ENCODE results near the gene SLC5A9. TPM values are rescaled to one million over a fixed set of nuclear protein-coding genes. Genes with fewer than 3 reads are reported as not detected.
"Not testable (repeated sequence)": the region's sequence is repeated elsewhere in the genome, so short reads cannot be mapped to it uniquely, and the experiment has no call there.

SLC5A9 gene
- total RNA-seq, 1 donor, result 0.27 TPM

DNA sequence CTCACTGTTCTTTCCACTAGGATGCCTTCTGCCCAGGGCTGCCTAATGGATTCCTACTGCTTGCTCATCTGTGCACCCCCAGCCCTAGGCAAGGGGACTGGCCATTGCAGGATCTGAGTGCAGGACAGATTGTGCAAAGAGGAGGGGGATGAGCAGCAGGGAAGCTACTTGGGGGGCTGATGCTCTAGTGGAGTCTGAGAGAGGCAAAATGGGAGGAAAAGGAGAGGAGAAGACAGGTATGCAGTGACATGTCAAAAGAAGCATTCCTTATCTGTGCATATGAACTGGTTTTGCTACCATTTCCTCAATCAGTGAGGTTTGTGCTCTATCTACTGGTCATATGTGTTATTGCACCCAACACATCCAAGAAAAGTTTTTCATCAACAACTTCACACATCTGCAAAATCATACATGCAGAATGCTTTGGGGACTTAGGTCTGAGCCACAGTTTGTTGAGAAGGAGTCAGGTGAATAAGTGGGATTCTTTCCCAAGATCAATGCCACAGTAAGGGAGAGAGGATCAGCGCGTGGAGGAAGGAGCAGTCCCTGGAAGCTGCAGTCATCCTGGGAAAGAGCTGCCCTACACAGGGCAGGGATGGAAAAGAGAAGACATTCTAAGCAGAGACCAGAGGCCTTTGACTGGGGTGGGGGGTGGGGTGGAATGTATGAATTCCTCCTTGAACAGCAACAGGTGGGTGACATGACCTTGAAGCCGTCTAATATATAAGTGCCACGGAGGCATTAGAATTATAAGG, 14.4 kb downstream of the SLC5A9 start:
- DNase-seq (ENCODE audit: low read depth in 2 of 3, low spot score in 2 of 3), result peak; percentile 10 to 59 (median 27)

DNA sequence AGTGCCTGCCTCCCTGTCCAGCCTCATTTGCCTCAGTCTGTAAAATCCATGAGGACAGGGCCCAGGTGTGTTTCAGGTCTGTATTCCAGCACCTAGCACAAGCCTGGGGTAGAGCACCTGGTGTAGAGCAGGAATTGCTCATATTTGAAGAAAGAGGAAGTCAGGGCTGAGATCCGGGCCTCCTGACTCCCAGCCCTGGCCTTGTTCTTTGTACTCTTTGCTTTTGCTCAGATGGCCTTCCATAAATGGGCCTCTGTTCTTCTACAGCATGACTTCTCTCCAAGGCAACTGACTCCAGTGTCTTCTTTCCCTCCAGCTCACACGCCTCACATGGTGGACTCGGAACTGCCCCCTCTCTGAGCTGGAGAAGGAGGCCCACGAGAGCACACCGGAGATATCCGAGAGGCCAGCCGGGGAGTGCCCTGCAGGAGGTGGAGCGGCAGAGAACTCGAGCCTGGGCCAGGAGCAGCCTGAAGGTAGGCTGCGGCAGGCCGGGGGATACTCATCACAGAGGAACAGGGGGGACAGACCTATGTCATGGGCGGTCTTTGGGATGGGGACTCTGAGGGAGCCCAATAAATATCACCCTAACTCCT, 19.7 kb downstream of the SLC5A9 start:
- DNase-seq (ENCODE audit: low read depth in 2 of 3, low spot score in 2 of 3), result peak in 1 of 3 donors; percentile 31

- DNase-seq (ENCODE audit: low read depth in 2 of 3, low spot score in 2 of 3), result peak in 2 of 3 donors; percentile 60 to 89
Observed at GRCh38 chr1:48245106-48245505, 22.6 kb downstream of the SLC5A9 start.

- DNase-seq (ENCODE audit: low read depth in 2 of 3, low spot score in 2 of 3), result no peak
Observed at GRCh38 chr1:48246727-48247126, 24.2 kb downstream of the SLC5A9 start.

- DNase-seq (ENCODE audit: low read depth in 2 of 3, low spot score in 2 of 3), result no peak
Observed at GRCh38 chr1:48248356-48248755, 25.8 kb downstream of the SLC5A9 start.

DNA sequence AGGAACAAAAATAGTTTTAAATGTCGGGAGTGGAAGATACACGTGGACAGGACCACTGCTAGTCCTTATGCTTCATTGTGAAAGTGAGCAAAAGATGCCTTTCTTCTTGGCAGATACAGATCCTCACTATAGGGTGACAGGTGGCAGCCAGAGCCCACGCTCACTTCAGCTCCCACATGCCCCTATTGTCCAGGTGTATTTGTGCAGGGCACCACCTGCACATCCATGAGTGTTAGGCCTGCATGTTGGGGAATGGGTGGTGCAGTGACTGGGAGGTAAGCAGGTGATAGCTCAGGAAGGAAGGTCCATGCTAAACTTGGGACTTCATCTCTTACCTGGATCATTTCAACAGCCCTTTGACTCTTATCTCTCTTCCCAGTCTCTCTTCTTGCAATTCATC, 27.4 kb downstream of the SLC5A9 start:
- no peak for DNase-seq (ENCODE audit: low read depth in 2 of 3, low spot score in 2 of 3)

DNA sequence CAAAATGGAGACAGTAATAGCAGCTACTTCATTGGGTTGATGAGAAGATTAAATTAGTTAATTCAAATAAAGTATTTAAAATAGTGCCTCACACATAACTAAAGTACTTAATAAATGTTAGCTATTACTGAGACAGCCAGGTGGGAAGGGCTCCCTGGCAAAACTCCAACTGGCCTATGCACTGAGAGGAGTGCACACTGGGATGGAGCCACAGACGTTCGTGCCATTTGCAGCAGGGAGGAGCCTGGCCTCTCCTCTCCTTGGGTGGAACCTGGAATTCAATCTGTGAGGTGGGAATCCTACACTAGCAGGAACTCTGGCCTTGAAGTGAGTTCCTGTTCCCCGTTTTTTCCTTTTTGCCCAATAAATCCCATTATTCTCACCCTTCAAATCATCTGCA, 28.1 kb downstream of the SLC5A9 start:
- no peak for DNase-seq (ENCODE audit: low read depth in 2 of 3, low spot score in 2 of 3)

- no peak for DNase-seq (ENCODE audit: low read depth in 2 of 3, low spot score in 2 of 3)
Observed at GRCh38 chr1:48251323-48251722, 28.8 kb downstream of the SLC5A9 start.

GRCh38 chr1:48251821-48252220, 29.3 kb downstream of the SLC5A9 start:
- no peak for DNase-seq (ENCODE audit: low read depth in 2 of 3, low spot score in 2 of 3)

DNA sequence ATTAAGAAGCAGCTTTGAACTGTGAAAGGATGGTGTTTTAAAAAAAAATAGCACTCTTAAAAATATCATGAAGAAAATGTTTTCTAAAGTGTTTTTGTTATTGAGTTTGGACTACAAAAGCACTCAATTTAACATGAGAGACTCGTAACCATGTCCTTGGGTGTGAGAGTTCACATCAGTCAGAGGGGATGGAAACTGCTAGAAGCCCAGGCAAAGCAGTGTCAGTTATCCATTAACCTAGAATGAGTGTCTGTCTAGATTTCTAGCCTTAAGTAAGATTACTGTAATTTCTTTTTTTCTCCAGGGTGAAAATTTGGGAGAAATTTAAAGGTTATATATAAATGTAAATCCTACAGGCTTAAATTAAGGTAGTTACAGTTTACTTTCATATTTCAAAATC, 31.7 kb downstream of the SLC5A9 start:
- DNase-seq (ENCODE audit: low read depth in 2 of 3, low spot score in 2 of 3), result no peak

GRCh38 chr1:48258106-48258505, 35.6 kb downstream of the SLC5A9 start:
- no peak for DNase-seq (ENCODE audit: low read depth in 2 of 3, low spot score in 2 of 3)

DNA sequence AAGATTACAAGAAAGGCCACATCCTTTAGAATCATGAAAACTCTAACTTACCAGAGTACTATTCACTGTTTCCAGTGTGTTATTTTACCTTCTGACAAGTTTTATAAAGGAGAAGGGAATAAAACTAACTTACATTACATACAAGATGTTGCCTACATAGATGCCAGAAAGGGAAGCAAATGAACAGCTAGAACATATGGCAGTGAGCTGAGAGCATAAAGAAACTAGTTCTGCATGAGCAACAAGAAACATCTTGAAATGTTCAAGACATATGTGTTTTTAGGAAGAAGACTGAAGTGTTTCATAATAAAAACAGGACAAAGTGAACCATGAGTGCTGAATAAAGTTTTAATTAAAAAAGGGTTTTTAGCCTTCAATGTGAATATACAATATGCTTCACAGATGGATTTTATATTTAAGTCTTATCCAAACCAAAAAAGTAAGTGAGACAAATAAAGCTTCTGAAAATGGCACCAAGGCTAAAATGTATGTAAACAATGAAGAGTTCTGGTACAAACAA, 39.4 kb downstream of the SLC5A9 start:
- DNase-seq (ENCODE audit: low read depth in 2 of 3, low spot score in 2 of 3), result no peak

DNA sequence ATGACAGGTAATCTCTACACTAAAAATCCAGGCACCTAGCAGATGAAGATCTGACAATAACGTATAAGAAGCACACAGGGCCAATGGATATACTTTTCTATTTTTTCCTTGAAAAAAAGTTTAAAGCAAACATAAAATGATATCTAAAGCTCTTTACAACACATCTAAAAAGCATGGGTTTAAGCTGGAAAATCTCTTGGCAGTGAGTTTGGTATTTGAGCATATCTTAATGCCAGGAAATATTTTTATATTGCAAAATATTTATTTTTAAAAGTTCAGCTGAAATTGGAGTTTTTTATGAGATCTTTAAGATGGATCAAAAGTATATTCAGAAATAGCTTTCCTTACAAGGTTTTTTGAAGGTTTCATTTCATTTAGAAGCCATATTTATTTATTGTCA, 40.5 kb downstream of the SLC5A9 start:
- no peak for DNase-seq (ENCODE audit: low read depth in 2 of 3, low spot score in 2 of 3)

DNA sequence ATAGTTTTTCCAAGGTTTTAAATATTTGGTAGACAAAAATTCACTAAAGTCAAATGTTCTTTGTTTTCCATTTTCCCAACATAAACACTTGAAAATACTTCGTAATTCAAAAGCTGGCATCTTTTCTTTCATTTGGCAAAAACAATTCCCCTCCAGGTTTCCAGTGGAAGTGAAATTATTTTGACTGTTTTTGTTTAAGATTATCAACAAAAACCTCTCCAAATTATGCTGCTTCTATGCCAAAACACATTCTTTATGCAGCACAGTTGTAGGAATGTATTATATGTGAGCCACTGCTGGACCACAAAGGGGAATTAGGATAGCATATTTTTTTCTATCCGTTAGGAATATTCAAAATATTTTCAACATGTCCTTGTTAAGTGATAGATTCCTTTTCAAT, 44.1 kb downstream of the SLC5A9 start:
- no peak for DNase-seq (ENCODE audit: low read depth in 2 of 3, low spot score in 2 of 3)

- not testable (repeated sequence) for DNase-seq (ENCODE audit: low read depth in 2 of 3, low spot score in 2 of 3)
Observed at GRCh38 chr1:48277437-48277836, 54.9 kb downstream of the SLC5A9 start.

DNA sequence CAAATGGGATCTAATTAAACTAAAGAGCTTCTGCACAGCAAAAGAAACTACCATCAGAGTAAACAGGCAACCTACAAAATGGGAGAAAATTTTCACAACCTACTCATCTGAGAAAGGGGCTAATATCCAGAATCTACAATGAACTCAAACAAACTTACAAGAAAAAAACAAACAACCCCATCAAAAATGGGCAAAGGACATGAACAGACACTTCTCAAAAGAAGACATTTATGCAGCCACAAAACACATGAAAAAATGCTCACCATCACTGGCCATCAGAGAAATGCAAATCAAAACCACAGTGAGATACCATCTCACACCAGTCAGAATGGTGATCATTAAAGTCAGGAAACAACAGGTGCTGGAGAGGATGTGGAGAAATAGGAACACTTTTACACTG, 59.8 kb downstream of the SLC5A9 start:
- DNase-seq (ENCODE audit: low read depth in 2 of 3, low spot score in 2 of 3), result not testable (repeated sequence)

- DNase-seq (ENCODE audit: low read depth in 2 of 3, low spot score in 2 of 3), result not testable (repeated sequence)
Observed at GRCh38 chr1:48284696-48285420, 62.3 kb downstream of the SLC5A9 start.

- DNase-seq (ENCODE audit: low read depth in 2 of 3, low spot score in 2 of 3), result no peak
Observed at GRCh38 chr1:48285525-48285924, 63.0 kb downstream of the SLC5A9 start.

GRCh38 chr1:48291421-48291820, 68.9 kb downstream of the SLC5A9 start:
- no peak for DNase-seq (ENCODE audit: low read depth in 2 of 3, low spot score in 2 of 3)

- no peak for DNase-seq (ENCODE audit: low read depth in 2 of 3, low spot score in 2 of 3)
Observed at GRCh38 chr1:48292706-48293105, 70.2 kb downstream of the SLC5A9 start.

- not testable (repeated sequence) for DNase-seq (ENCODE audit: low read depth in 2 of 3, low spot score in 2 of 3)
Observed at GRCh38 chr1:48294094-48294493, 71.6 kb downstream of the SLC5A9 start.

DNA sequence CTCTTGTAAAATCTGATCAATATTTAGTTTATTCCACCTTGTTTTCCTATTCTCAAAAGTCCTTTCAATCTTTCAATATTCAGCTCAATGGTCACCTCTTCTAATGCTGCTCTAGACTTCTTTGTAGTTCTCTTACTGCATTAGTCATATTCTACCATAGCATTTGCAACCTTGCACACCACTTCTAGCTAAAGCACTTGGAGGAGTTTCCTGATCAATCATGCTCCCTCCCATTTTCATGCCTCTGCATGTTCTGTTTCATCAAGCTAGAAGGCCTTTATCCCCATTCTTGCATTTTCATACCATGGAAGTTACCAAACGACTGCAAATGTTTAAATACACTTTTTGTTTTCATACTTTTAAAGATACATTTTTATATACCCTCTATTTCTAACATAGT, 72.1 kb downstream of the SLC5A9 start:
- DNase-seq (ENCODE audit: low read depth in 2 of 3, low spot score in 2 of 3), result no peak

Data from hematopoietic multipotent progenitor cell (in vitro differentiated cells).